HepG2 (cell line): Measurements from ENCODE around the gene RPS8. TPM values are rescaled to one million over a fixed set of nuclear protein-coding genes. Genes with fewer than 3 reads are reported as not detected.

Experiments used
- BCL6 ChIP-seq: IDR thresholded peaks from 2 replicates; pipeline ENCODE4 v1.6.1; 2016; ENCODE audit warnings: missing genetic modification reagents, missing compliant biosample characterization
- CBX1 ChIP-seq: IDR thresholded peaks from one replicate; pipeline ENCODE4 v1.6.1; 2016; ENCODE audit warnings: antibody characterized with exemption, low read depth
- DNMT3B ChIP-seq: conservative IDR thresholded peaks from 2 replicates; pipeline ENCODE4 v1.6.1; 2016; ENCODE audit warnings: missing biosample characterization, control low read depth
- EEA1 ChIP-seq: sonication (generic); formaldehyde crosslinking; IDR thresholded peaks from 2 replicates; pipeline ENCODE4 v1.5.1; 2020; ENCODE audit warnings: mild to moderate bottlenecking, missing genetic modification reagents, borderline replicate concordance
- ERF ChIP-seq: IDR thresholded peaks from 2 replicates; pipeline ENCODE4 v1.6.1; 2018; ENCODE audit warnings: missing biosample characterization, missing genetic modification reagents
- FLYWCH1 ChIP-seq: sonication (generic); formaldehyde crosslinking; IDR thresholded peaks from 2 replicates; pipeline ENCODE4 v1.8.1; 2023; ENCODE audit warnings: mild to moderate bottlenecking, missing genetic modification reagents
- NONO ChIP-seq, 2 experiments: fragments of 450-650 bp in 1 of 2; sonication (generic) in 1 of 2; formaldehyde crosslinking in 1 of 2; IDR thresholded peaks in 1 of 2; conservative IDR thresholded peaks in 1 of 2; 2 replicates each; pipeline versions ENCODE4 v1.6.1 to v1.8.0; 2017 to 2022; ENCODE audit warnings: mild to moderate bottlenecking in 1 of 2, missing genetic modification reagents in 1 of 2, moderate library complexity in 1 of 2
- SOX13 ChIP-seq, 3 experiments: fragments of 450-650 bp in 1 of 3; sonication (generic) in 1 of 3; formaldehyde crosslinking in 1 of 3; IDR thresholded peaks in 2 of 3; conservative IDR thresholded peaks in 1 of 3; 2 replicates each; pipeline versions ENCODE4 v1.5.0 to v1.6.1; 2016 to 2020; ENCODE audit warnings: antibody characterized with exemption in 1 of 3, mild to moderate bottlenecking in 1 of 3, missing compliant biosample characterization in 1 of 3, missing genetic modification reagents in 1 of 3, moderate library complexity in 1 of 3
- SSRP1 ChIP-seq: IDR thresholded peaks from 2 replicates; pipeline ENCODE4 v1.6.1; 2016; ENCODE audit warnings: control low read depth
- ZC3H13 ChIP-seq: sonication (generic); formaldehyde crosslinking; IDR thresholded peaks from 2 replicates; pipeline ENCODE4 v1.8.1; 2023; ENCODE audit warnings: mild to moderate bottlenecking, missing genetic modification reagents, moderate library complexity
- ZFP36L2 ChIP-seq: sonication (generic); formaldehyde crosslinking; IDR thresholded peaks from 2 replicates; pipeline ENCODE4 v1.4.0; 2020; ENCODE audit warnings: missing genetic modification reagents
- ZNF101 ChIP-seq: sonication (generic); formaldehyde crosslinking; IDR thresholded peaks from 2 replicates; pipeline ENCODE4 v1.4.0; 2020; ENCODE audit warnings: mild to moderate bottlenecking, low read depth, missing genetic modification reagents, borderline replicate concordance
- ZNF138 ChIP-seq: sonication (generic); formaldehyde crosslinking; IDR thresholded peaks from 2 replicates; pipeline ENCODE4 v1.5.0; 2020; ENCODE audit warnings: mild to moderate bottlenecking, low read depth, missing genetic modification reagents
- ZNF225 ChIP-seq: sonication (generic); formaldehyde crosslinking; IDR thresholded peaks from 2 replicates; pipeline ENCODE4 v1.4.0; 2020; ENCODE audit warnings: mild to moderate bottlenecking, missing genetic modification reagents
- ZNF3 ChIP-seq: IDR thresholded peaks from 2 replicates; pipeline ENCODE4 v1.7.0; 2017; ENCODE audit warnings: inconsistent platforms
- ZNF562 ChIP-seq: sonication (generic); formaldehyde crosslinking; IDR thresholded peaks from 2 replicates; pipeline ENCODE4 v1.8.0; 2022; ENCODE audit warnings: missing genetic modification reagents, borderline replicate concordance
- ZNF775 ChIP-seq: sonication (generic); formaldehyde crosslinking; IDR thresholded peaks from 2 replicates; pipeline ENCODE4 v1.4.0; 2020; ENCODE audit warnings: missing genetic modification reagents, mild to moderate bottlenecking, moderate library complexity, borderline replicate concordance
- polyA plus RNA-seq, 8 experiments: library from polyadenylated mRNA; depleted of rRNA in 3 of 8; stranded (reverse) in 7 of 8; unstranded in 1 of 8; fragments of >200 nt; fragmentation: Illumina TruSeq in 4 of 8; extraction: Trizol in 4 of 8; gene quantifications; 2 replicates each; pipeline versions ENCODE4 v1.2.1 to v1.2.3, GENCODE V29; 2011 to 2016; ENCODE audit warnings: low read depth in 4 of 8, missing spikeins in 1 of 8, mixed read lengths in 1 of 8; ENCODE audit not compliant: insufficient read depth in 1 of 8
- total RNA-seq, 5 experiments: library from RNA; depleted of rRNA; stranded (reverse); fragments of >200 nt; fragmentation: Illumina TruSeq; extraction: Trizol; gene quantifications; 2 replicates each; pipeline ENCODE4 v1.2.3, GENCODE V29; 2016; ENCODE audit warnings: low read depth in 1 of 5
- TF ChIP-seq, protein P1 (sequence below): sonication (generic); formaldehyde crosslinking; IDR thresholded peaks from one replicate; pipeline ENCODE4 v1.5.1; 2020; ENCODE audit warnings: mild to moderate bottlenecking, missing genetic modification reagents; ENCODE audit errors: not compliant biosample characterization
- TF ChIP-seq, protein P2 (sequence below): sonication (generic); formaldehyde crosslinking; IDR thresholded peaks from 2 replicates; pipeline ENCODE4 v1.4.0; 2020; ENCODE audit warnings: missing genetic modification reagents

Gene RPS8
- total and polyA plus RNA-seq, 2 of the 13 experiments (the other 11 are each of a cell fraction or from before 2014, with no cell fraction given), result 2,628 to 2,822 TPM

DNA sequence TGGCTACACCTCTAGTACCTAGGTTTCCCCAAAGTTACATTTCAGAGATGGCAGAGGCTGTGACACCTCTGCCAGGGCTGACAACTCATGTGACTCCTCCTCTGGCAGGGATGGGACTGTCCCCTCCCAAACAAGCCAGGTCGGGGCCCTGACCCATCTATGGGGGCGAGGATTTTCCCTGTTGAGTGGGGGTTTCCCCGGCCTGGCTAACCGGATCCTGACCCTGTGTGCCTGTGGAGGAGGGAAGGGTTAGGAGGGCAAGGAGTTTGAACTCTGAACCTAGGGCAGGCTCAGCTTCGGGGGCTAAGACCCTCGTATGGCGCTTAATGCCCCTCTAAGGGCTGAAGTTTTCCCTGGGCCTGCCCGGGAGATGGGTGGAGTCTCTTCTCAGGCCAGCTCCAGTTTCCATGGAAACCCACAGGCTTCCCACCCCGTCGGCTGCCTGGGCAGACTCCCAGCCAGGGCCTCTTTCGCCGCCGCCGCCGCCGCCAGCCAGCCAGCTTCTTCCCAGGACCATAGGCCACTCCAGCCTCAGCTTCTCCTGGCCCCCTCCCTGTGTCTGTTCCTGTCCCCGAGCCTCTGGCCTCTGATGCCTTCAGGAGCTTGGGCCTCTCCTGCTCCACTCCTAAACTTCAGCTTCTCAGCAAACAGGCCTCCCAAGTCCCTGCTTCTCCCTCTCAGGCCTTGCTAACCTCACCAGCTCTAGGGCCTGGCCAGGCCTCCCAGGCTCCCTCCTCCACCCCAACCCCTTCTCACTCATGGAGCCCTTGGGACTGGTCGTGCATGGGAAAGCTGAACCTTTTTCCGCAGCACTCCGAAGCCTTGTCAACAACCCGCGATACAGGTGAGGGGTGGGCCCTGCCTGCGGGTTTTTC is 33.0 kb downstream of the RPS8 start, which contains the start of gene BTBD19 (continued):
- TF ChIP-seq, protein P1, sequence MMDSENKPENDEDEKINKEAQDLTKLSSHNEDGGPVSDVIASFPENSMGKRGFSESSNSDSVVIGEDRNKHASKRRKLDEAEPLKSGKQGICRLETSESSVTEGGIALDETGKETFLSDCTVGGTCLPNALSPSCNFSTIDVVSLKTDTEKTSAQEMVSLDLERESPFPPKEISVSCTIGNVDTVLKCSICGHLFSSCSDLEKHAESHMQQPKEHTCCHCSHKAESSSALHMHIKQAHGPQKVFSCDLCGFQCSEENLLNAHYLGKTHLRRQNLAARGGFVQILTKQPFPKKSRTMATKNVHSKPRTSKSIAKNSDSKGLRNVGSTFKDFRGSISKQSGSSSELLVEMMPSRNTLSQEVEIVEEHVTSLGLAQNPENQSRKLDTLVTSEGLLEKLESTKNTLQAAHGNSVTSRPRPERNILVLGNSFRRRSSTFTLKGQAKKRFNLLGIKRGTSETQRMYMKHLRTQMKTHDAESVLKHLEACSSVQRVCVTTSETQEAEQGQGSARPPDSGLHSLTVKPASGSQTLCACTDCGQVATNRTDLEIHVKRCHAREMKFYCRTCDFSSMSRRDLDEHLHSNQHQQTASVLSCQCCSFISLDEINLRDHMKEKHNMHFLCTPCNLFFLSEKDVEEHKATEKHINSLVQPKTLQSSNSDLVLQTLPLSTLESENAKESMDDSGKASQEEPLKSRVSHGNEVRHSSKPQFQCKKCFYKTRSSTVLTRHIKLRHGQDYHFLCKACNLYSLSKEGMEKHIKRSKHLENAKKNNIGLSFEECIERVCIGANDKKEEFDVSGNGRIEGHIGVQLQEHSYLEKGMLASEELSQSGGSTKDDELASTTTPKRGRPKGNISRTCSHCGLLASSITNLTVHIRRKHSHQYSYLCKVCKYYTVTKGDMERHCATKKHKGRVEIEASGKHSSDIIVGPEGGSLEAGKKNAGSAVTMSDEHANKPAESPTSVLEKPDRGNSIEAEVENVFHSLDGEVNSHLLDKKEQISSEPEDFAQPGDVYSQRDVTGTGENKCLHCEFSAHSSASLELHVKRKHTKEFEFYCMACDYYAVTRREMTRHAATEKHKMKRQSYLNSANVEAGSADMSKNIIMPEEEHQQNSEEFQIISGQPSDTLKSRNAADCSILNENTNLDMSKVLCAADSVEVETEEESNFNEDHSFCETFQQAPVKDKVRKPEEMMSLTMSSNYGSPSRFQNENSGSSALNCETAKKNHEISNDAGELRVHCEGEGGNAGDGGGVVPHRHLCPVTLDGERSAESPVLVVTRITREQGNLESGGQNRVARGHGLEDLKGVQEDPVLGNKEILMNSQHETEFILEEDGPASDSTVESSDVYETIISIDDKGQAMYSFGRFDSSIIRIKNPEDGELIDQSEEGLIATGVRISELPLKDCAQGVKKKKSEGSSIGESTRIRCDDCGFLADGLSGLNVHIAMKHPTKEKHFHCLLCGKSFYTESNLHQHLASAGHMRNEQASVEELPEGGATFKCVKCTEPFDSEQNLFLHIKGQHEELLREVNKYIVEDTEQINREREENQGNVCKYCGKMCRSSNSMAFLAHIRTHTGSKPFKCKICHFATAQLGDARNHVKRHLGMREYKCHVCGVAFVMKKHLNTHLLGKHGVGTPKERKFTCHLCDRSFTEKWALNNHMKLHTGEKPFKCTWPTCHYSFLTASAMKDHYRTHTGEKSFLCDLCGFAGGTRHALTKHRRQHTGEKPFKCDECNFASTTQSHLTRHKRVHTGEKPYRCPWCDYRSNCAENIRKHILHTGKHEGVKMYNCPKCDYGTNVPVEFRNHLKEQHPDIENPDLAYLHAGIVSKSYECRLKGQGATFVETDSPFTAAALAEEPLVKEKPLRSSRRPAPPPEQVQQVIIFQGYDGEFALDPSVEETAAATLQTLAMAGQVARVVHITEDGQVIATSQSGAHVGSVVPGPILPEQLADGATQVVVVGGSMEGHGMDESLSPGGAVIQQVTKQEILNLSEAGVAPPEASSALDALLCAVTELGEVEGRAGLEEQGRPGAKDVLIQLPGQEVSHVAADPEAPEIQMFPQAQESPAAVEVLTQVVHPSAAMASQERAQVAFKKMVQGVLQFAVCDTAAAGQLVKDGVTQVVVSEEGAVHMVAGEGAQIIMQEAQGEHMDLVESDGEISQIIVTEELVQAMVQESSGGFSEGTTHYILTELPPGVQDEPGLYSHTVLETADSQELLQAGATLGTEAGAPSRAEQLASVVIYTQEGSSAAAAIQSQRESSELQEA (CRISPR knock-in tag), result no peak
- TF ChIP-seq ERF, result no peak
- TF ChIP-seq ZNF562 (CRISPR knock-in tag), result no peak
- no peak for TF ChIP-seq FLYWCH1 (CRISPR knock-in tag)
- no peak for TF ChIP-seq ZC3H13 (CRISPR knock-in tag)
- no peak for TF ChIP-seq SOX13 (IDR thresholded peaks at IDR 0.05)
- 0 out of 4 replicates have a peak, but pooled peaks have one; percentile 1 to 28 for TF ChIP-seq SOX13 (CRISPR knock-in tag; conservative IDR thresholded peaks at IDR 0.05 in 1 of 2, IDR thresholded peaks at IDR 0.05 in 1 of 2)
- TF ChIP-seq CBX1, result no peak
- TF ChIP-seq ZNF138 (CRISPR knock-in tag), result no peak
- no peak for TF ChIP-seq SSRP1
- TF ChIP-seq EEA1 (CRISPR knock-in tag), result 0 out of 2 replicates have a peak, but pooled peaks have one; percentile 62
- TF ChIP-seq ZNF775 (CRISPR knock-in tag), result peak; percentile 87; the same call in 1 of the 2 replicates
- no peak for TF ChIP-seq NONO (IDR thresholded peaks at IDR 0.05)
- TF ChIP-seq NONO (CRISPR knock-in tag; conservative IDR thresholded peaks at IDR 0.05), result no peak; the same call in 1 of the 2 replicates
- TF ChIP-seq, protein P2, sequence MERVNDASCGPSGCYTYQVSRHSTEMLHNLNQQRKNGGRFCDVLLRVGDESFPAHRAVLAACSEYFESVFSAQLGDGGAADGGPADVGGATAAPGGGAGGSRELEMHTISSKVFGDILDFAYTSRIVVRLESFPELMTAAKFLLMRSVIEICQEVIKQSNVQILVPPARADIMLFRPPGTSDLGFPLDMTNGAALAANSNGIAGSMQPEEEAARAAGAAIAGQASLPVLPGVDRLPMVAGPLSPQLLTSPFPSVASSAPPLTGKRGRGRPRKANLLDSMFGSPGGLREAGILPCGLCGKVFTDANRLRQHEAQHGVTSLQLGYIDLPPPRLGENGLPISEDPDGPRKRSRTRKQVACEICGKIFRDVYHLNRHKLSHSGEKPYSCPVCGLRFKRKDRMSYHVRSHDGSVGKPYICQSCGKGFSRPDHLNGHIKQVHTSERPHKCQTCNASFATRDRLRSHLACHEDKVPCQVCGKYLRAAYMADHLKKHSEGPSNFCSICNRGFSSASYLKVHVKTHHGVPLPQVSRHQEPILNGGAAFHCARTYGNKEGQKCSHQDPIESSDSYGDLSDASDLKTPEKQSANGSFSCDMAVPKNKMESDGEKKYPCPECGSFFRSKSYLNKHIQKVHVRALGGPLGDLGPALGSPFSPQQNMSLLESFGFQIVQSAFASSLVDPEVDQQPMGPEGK (CRISPR knock-in tag), result peak; percentile 85
- TF ChIP-seq DNMT3B (CRISPR knock-in tag), result no peak
- TF ChIP-seq ZNF3 (CRISPR knock-in tag), result no peak
- no peak for TF ChIP-seq ZNF101 (CRISPR knock-in tag)
- TF ChIP-seq BCL6, result no peak; the same call in 1 of the 2 replicates
- TF ChIP-seq ZFP36L2 (CRISPR knock-in tag), result no peak
- TF ChIP-seq ZNF225 (CRISPR knock-in tag), result no peak
